Measurements from ENCODE around the gene GATAD2B. TPM values are rescaled to one million over a fixed set of nuclear protein-coding genes. Genes with fewer than 3 reads are reported as not detected.

Gene GATAD2B
- total RNA-seq, 1 experiment from 2014 or later, result 46.9 TPM

DNA sequence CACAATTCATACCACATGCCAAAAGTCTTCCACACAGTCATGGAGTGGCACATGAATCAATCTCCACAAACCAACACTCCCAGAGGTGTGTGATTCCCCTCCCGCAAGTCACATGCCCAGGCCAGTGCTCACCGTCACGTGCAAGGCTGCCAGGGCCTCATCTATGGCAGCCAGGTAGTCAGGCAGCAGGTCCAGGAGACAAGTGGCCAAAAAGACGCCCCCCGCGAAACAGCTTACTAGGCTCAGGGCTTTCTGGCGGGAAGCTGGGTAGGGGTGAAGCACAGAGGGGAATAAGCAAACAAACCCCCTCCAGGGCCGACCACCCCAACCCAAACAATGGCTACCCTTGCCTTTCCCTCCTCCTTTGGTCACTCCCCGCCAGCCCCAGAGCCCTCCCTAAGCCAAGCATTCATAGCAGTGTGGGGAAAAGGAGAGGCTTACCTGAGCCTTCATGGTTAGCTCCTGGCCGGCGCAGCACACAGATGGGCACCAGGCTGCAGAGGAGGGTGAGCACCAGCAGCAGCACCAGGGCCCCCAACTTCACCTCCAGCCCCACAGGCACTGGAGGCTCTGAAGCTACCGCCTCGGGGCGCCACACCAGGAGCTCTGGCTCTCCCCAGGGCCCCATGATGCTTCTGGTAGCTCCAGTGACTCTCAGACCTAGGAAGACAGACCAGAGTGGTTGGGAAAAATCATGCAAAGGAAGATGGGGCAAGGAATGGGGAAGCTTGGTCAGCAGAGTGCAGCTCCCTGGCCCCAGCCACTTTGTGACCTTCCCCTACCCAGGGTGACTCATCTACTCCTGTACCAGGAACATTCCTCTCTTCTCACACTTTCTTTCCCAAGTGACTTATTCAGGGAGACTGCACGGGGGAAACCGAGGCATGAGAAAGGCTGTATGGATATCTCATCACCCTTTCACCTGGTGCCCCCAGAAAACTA is 39.6 kb upstream of the GATAD2B start:
- peaks cover 56% of the 10 kb centered on the region for H3K4me1 Mint-ChIP-seq
- ChIA-PET CTCF (interaction anchor here (0.6 to 3.0 kb wide), 6 partner anchors 15 to 135 kb away, joined by 3 to 27 read pairs (median 4); partner anchors contain the start of genes DENND4B, JTB and RAB13), POLR2A (interaction anchor here (0.6 to 2.9 kb wide), 5 partner anchors 16 to 258 kb away, joined by 3 to 24 read pairs (median 8); partner anchors contain the start of genes DENND4B, GATAD2B, RPS27 and SLC27A3)
- no peaks in the 10 kb centered on the region for H3K27me3 Mint-ChIP-seq (ENCODE audit: low read depth)
- DNase-seq (ENCODE audit: low spot score) (no peak), ATAC-seq (no peak)
- peak overlapping the region; percentile 92 for H3K4me3 Mint-ChIP-seq
- H3K9me3 Mint-ChIP-seq, result peaks cover 5% of the 10 kb centered on the region
- peaks cover 34% of the 10 kb centered on the region for H3K36me3 Mint-ChIP-seq
- H3K27ac Mint-ChIP-seq, result peak overlapping the region; percentile 100
- TF ChIP-seq JUN (CRISPR knock-in tag; IDR thresholded peaks at IDR 0.05) (no peak), RORB (CRISPR knock-in tag; IDR thresholded peaks at IDR 0.05) (no peak), NFE2L1 (CRISPR knock-in tag; IDR thresholded peaks at IDR 0.05) (no peak), ZNF232 (CRISPR knock-in tag; IDR thresholded peaks at IDR 0.05) (no peak), ZNF317 (CRISPR knock-in tag; IDR thresholded peaks at IDR 0.05; ENCODE audit: borderline replicate concordance, low read depth) (no peak), FOXP1 (CRISPR knock-in tag; IDR thresholded peaks at IDR 0.05; ENCODE audit: borderline replicate concordance) (0 out of 2 replicates have a peak, but pooled peaks have one; percentile 33), ZNF263 (CRISPR knock-in tag; IDR thresholded peaks at IDR 0.05; ENCODE audit: low read depth) (no peak), HMGA2 (CRISPR knock-in tag; IDR thresholded peaks at IDR 0.05) (no peak), OVOL2 (CRISPR knock-in tag; IDR thresholded peaks at IDR 0.05; ENCODE audit: borderline replicate concordance) (no peak), NR1H2 (CRISPR knock-in tag; IDR thresholded peaks at IDR 0.05) (no peak), EMX1 (CRISPR knock-in tag; IDR thresholded peaks at IDR 0.05) (no peak), SOX15 (CRISPR knock-in tag; IDR thresholded peaks at IDR 0.05) (no peak), ETV6 (CRISPR knock-in tag; IDR thresholded peaks at IDR 0.05) (no peak), GRHL2 (CRISPR knock-in tag; IDR thresholded peaks at IDR 0.05; ENCODE audit: insufficient replicate concordance, severe bottlenecking) (no peak), NFATC4 (CRISPR knock-in tag; IDR thresholded peaks at IDR 0.05) (no peak)
- TF ChIP-seq, protein P1, sequence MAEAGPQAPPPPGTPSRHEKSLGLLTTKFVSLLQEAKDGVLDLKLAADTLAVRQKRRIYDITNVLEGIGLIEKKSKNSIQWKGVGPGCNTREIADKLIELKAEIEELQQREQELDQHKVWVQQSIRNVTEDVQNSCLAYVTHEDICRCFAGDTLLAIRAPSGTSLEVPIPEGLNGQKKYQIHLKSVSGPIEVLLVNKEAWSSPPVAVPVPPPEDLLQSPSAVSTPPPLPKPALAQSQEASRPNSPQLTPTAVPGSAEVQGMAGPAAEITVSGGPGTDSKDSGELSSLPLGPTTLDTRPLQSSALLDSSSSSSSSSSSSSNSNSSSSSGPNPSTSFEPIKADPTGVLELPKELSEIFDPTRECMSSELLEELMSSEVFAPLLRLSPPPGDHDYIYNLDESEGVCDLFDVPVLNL (CRISPR knock-in tag; IDR thresholded peaks at IDR 0.05; ENCODE audit: borderline replicate concordance, low read depth), result no peak
- TF ChIP-seq, protein P2, sequence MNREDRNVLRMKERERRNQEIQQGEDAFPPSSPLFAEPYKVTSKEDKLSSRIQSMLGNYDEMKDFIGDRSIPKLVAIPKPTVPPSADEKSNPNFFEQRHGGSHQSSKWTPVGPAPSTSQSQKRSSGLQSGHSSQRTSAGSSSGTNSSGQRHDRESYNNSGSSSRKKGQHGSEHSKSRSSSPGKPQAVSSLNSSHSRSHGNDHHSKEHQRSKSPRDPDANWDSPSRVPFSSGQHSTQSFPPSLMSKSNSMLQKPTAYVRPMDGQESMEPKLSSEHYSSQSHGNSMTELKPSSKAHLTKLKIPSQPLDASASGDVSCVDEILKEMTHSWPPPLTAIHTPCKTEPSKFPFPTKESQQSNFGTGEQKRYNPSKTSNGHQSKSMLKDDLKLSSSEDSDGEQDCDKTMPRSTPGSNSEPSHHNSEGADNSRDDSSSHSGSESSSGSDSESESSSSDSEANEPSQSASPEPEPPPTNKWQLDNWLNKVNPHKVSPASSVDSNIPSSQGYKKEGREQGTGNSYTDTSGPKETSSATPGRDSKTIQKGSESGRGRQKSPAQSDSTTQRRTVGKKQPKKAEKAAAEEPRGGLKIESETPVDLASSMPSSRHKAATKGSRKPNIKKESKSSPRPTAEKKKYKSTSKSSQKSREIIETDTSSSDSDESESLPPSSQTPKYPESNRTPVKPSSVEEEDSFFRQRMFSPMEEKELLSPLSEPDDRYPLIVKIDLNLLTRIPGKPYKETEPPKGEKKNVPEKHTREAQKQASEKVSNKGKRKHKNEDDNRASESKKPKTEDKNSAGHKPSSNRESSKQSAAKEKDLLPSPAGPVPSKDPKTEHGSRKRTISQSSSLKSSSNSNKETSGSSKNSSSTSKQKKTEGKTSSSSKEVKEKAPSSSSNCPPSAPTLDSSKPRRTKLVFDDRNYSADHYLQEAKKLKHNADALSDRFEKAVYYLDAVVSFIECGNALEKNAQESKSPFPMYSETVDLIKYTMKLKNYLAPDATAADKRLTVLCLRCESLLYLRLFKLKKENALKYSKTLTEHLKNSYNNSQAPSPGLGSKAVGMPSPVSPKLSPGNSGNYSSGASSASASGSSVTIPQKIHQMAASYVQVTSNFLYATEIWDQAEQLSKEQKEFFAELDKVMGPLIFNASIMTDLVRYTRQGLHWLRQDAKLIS (CRISPR knock-in tag; IDR thresholded peaks at IDR 0.05; ENCODE audit: borderline replicate concordance), result no peak
- TF ChIP-seq, protein P3, sequence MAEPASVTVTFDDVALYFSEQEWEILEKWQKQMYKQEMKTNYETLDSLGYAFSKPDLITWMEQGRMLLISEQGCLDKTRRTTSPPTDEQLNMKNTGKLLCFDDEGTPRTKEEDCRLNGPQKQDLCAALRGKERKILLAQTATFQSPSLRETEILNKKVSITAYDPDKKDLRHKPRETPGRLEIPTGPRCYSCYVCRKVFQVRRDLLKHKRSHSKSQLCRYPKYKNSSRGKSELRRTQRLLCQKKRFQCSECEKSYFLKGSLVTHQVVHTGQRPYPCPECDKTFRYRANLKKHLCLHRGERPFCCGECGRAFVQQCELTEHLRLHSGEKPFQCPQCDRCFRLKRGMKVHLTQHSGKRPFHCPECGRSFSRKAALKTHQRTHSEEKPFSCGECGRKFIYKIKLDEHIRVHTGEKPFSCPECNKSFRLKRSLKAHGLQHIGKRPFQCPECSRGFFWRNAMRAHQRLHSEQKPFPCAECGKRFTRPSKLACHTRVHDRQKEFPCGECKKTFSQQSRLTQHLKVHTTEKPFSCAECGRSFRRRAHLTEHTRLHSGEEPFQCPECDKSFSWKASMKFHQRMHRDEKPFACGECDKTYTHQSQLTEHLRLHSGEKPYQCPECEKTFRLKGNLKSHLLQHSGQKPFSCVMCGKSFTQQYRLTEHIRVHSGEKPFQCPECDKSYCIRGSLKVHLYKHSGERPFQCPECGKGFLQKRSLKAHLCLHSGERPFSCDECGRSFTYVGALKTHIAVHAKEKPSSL (CRISPR knock-in tag; conservative IDR thresholded peaks at IDR 0.05), result no peak
- TF ChIP-seq, protein P4, sequence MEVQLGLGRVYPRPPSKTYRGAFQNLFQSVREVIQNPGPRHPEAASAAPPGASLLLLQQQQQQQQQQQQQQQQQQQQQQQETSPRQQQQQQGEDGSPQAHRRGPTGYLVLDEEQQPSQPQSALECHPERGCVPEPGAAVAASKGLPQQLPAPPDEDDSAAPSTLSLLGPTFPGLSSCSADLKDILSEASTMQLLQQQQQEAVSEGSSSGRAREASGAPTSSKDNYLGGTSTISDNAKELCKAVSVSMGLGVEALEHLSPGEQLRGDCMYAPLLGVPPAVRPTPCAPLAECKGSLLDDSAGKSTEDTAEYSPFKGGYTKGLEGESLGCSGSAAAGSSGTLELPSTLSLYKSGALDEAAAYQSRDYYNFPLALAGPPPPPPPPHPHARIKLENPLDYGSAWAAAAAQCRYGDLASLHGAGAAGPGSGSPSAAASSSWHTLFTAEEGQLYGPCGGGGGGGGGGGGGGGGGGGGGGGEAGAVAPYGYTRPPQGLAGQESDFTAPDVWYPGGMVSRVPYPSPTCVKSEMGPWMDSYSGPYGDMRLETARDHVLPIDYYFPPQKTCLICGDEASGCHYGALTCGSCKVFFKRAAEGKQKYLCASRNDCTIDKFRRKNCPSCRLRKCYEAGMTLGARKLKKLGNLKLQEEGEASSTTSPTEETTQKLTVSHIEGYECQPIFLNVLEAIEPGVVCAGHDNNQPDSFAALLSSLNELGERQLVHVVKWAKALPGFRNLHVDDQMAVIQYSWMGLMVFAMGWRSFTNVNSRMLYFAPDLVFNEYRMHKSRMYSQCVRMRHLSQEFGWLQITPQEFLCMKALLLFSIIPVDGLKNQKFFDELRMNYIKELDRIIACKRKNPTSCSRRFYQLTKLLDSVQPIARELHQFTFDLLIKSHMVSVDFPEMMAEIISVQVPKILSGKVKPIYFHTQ (CRISPR knock-in tag; IDR thresholded peaks at IDR 0.05), result no peak
- TF ChIP-seq, protein P5, sequence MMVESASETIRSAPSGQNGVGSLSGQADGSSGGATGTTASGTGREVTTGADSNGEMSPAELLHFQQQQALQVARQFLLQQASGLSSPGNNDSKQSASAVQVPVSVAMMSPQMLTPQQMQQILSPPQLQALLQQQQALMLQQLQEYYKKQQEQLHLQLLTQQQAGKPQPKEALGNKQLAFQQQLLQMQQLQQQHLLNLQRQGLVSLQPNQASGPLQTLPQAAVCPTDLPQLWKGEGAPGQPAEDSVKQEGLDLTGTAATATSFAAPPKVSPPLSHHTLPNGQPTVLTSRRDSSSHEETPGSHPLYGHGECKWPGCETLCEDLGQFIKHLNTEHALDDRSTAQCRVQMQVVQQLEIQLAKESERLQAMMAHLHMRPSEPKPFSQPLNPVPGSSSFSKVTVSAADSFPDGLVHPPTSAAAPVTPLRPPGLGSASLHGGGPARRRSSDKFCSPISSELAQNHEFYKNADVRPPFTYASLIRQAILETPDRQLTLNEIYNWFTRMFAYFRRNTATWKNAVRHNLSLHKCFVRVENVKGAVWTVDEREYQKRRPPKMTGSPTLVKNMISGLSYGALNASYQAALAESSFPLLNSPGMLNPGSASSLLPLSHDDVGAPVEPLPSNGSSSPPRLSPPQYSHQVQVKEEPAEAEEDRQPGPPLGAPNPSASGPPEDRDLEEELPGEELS (CRISPR knock-in tag; IDR thresholded peaks at IDR 0.05), result 0 out of 2 replicates have a peak, but pooled peaks have one; percentile 32
- TF ChIP-seq, protein P6, sequence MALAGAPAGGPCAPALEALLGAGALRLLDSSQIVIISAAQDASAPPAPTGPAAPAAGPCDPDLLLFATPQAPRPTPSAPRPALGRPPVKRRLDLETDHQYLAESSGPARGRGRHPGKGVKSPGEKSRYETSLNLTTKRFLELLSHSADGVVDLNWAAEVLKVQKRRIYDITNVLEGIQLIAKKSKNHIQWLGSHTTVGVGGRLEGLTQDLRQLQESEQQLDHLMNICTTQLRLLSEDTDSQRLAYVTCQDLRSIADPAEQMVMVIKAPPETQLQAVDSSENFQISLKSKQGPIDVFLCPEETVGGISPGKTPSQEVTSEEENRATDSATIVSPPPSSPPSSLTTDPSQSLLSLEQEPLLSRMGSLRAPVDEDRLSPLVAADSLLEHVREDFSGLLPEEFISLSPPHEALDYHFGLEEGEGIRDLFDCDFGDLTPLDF (CRISPR knock-in tag; IDR thresholded peaks at IDR 0.05), result no peak

Measured in WTC11 (cell line).